Subcutaneous preadipocyte (primary cell): ENCODE measurements around the gene NSMCE1. TPM values are rescaled to one million over a fixed set of nuclear protein-coding genes. Genes with fewer than 3 reads are reported as not detected.

Experiments
- total RNA-seq: library from RNA; depleted of rRNA; stranded (reverse); fragments of >200 nt; gene quantifications from 2 replicates; pipeline ENCODE4 v1.2.3, GENCODE V29; 2012

The NSMCE1 gene
- 68.6 and 110 TPM in 2 replicates for total RNA-seq

GRCh38 chr16:27268376-27269299 lies at the start of gene NSMCE1:
Gene NSMCE1, minus strand, starts transcription at chr16:27268772. Its CDS starts 11,202 bp downstream, at chr16:27257570.

GRCh38 chr16:27313422-27314160 lies 45.0 kb upstream of the NSMCE1 start, which contains the start of gene IL4R:
Gene IL4R, plus strand, starts transcription at chr16:27313974. Its CDS starts 26,230 bp downstream, at chr16:27340204.

GRCh38 chr16:27203507-27204311 lies 64.9 kb downstream of the NSMCE1 start, which contains the start of gene KDM8:
Gene KDM8, plus strand, starts transcription at chr16:27203526. Its CDS starts 6,598 bp downstream, at chr16:27210124.

Other genes starting within 250 kb of the NSMCE1 start
- not detected in 2 replicates for gene C16orf82, start 201.8 kb downstream of the NSMCE1 start, total RNA-seq
- gene KDM8, start 65.2 kb downstream of the NSMCE1 start, total RNA-seq = 2.6 and 4.1 TPM in 2 replicates
- 24.6 and 41.2 TPM in 2 replicates for gene IL4R, start 45.2 kb upstream of the NSMCE1 start, total RNA-seq
- 2.6 and 4.7 TPM in 2 replicates for gene IL21R, start 133.4 kb upstream of the NSMCE1 start, total RNA-seq